ENCODE results near the gene KCNQ1. TPM values are rescaled to one million over a fixed set of nuclear protein-coding genes. Genes with fewer than 3 reads are reported as not detected.

KCNQ1 gene
- total RNA-seq, 2 experiments from 2014 or later: 20.4 to 24.3 TPM

DNA sequence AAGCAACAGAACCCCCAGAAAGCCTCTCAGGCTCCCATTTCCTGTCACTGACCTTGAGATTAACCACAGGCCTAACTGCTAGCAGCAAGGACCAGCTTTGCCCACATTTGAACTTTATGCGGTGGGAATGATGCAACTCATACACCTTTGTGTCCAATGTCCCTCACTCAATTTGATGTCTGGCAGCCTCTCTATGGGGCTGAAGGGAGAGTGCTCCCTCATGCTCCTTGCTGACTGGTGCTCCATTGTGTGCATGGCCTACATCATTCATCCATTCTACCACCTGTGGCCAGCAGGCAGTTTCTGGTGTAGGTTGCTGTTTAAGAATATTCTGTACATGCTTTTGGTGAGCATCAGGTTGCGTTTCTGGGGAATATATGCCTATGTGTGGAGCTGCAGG, 223.1 kb downstream of the KCNQ1 start:
- no peak for DNase-seq
- ChIA-PET POLR2A (no interaction called here), CTCF (no interaction called here)
- no peaks in the 10 kb centered on the region for H3K36me3 Mint-ChIP-seq (ENCODE audit: low read depth)
- no peaks in the 10 kb centered on the region for H3K9me3 Mint-ChIP-seq
- H3K27ac Mint-ChIP-seq: no peak overlapping the region
- H3K4me1 Mint-ChIP-seq: no peaks in the 10 kb centered on the region
- no peak overlapping the region for H3K4me3 Mint-ChIP-seq
- H3K27me3 Mint-ChIP-seq: no peaks in the 10 kb centered on the region

DNA sequence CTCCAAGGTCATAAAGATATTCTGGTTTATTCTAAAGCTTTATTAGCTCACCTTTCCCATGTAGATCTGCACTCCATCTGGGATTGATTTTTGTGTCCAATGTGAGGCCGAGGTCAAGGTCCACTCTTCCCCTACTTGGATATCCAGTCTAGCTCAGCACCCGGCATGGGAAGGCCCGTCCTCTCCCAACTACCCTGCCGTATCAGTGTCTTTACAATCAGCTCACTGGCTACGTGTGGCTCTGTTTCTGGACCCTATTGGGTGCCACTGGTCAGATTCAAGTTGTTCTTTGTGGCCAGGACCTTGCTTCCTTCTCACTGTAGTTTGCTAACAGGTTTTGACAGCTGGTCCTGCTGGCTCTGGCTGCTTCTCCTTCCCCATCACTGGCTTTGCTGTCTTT, 224.1 kb downstream of the KCNQ1 start:
- DNase-seq: no peak
- Mint-ChIP-seq H3K4me3 (no peak overlapping the region), H3K27me3 (no peaks in the 10 kb centered on the region), H3K27ac (no peak overlapping the region), H3K9me3 (no peaks in the 10 kb centered on the region), H3K4me1 (no peaks in the 10 kb centered on the region), H3K36me3 (ENCODE audit: low read depth) (no peaks in the 10 kb centered on the region)
- POLR2A ChIA-PET: no interaction called here
- CTCF ChIA-PET: interaction anchor here (0.7 kb wide), 1 partner anchor 80 kb away, joined by 4 read pairs; no protein-coding TSS in a partner anchor

DNA sequence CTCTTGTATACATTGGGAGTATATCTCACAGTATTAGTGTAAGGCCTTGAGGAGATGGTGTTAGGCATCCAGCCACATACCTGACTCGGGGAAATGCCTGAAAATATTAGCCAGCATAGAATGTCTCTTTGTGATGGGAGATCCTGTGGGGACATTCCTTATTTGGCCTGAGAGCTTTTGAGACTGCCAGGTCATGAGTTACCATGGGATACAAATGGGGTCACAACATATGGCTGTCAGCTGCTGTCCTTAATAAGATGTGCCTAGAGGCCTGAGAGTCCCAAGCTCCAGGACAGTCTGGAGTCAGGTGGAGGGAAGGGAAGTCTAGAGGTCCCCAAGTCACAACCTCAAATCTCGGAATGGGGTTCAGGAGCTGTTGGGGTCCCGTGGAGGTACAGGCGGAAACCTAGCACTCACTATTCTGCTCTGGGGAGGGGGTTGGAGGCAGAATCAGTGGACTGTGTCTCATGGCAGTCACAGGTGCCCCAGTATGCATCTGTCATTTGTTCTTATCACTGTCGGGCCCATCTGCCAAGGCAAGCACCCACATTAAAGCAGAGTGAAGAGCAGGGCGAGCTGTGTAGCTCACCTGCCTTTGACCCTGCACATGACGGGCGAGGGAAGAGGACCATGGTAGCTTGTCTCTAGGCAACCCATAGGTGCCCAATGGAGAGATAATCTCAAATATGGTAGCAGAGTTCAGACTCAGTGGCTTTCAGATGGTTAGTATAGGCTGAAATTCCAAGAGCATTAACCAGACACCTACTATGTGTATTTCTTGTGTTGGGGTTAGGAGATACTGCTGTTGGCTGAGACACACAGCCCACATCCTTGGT, 225.0 kb downstream of the KCNQ1 start:
- DNase-seq: no peak
- H3K36me3 Mint-ChIP-seq (ENCODE audit: low read depth): no peaks in the 10 kb centered on the region
- H3K27me3 Mint-ChIP-seq: no peaks in the 10 kb centered on the region
- no peaks in the 10 kb centered on the region for H3K4me1 Mint-ChIP-seq
- no peak overlapping the region for H3K4me3 Mint-ChIP-seq
- CTCF ChIA-PET: no interaction called here
- H3K9me3 Mint-ChIP-seq: no peaks in the 10 kb centered on the region
- POLR2A ChIA-PET: no interaction called here
- no peak overlapping the region for H3K27ac Mint-ChIP-seq

DNA sequence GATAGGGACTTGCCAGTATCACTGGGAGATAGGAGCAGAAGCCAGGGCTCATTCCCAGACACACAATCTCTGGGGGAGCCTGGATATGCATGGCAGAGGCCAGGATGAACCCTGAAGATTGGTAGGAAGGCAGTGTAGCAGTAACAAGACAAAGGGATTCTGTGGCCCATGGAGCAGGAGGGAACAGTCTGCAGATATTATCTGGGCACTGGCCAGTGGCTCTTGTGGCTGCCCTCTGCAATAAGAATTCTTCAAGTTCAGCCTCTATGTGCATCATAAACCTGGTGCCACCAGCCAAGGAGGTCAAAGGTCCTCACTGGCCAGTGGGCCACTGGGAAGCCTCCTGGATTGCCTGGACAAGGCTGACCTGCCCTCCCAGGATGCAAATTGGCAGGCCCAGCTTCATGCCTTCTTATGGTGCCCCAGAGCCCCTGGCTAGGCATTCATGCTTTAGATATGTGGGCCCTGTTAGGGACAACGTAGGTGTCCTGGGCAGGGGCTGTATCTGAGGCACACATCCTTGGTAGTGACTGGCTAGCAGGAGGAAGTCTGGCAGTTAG, 225.8 kb downstream of the KCNQ1 start:
- H3K9me3 Mint-ChIP-seq: no peaks in the 10 kb centered on the region
- no peak for DNase-seq
- H3K27ac Mint-ChIP-seq: no peak overlapping the region

DNA sequence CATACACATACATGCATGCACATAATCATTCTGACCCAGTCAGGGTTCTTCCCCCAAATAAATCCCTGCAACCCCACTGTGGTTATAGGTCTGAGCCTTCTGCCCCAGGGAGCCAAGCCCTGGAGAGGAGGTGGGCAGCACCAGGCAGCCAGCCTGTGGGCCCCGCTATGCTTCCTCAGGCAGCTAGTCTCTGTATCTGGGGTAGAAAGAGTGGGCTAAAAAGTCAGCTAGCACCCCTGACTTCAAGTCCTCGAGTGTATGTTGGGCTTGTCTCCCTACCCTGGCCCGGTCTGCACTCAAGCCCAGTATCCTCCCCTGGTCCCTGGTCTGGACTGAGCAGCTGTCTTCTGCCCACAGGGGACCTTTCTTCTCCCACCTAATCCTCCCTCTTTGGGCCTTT, 226.9 kb downstream of the KCNQ1 start:
- H3K36me3 Mint-ChIP-seq (ENCODE audit: low read depth): no peaks in the 10 kb centered on the region
- ChIA-PET CTCF (interaction anchor here (1.2 kb wide), 1 partner anchor 10 kb away, joined by 5 read pairs; no protein-coding TSS in a partner anchor), POLR2A (no interaction called here)
- H3K9me3 Mint-ChIP-seq: no peaks in the 10 kb centered on the region
- no peak overlapping the region for H3K4me3 Mint-ChIP-seq
- no peaks in the 10 kb centered on the region for H3K27me3 Mint-ChIP-seq
- H3K27ac Mint-ChIP-seq: no peak overlapping the region
- no peak for DNase-seq
- H3K4me1 Mint-ChIP-seq: no peaks in the 10 kb centered on the region

More for the DNA sequence above, 225.8 kb downstream of the KCNQ1 start:
- H3K27me3 Mint-ChIP-seq: no peaks in the 10 kb centered on the region
- H3K4me1 Mint-ChIP-seq: no peaks in the 10 kb centered on the region
- ChIA-PET CTCF (no interaction called here), POLR2A (no interaction called here)
- no peak overlapping the region for H3K4me3 Mint-ChIP-seq
- H3K36me3 Mint-ChIP-seq (ENCODE audit: low read depth): no peaks in the 10 kb centered on the region

DNA sequence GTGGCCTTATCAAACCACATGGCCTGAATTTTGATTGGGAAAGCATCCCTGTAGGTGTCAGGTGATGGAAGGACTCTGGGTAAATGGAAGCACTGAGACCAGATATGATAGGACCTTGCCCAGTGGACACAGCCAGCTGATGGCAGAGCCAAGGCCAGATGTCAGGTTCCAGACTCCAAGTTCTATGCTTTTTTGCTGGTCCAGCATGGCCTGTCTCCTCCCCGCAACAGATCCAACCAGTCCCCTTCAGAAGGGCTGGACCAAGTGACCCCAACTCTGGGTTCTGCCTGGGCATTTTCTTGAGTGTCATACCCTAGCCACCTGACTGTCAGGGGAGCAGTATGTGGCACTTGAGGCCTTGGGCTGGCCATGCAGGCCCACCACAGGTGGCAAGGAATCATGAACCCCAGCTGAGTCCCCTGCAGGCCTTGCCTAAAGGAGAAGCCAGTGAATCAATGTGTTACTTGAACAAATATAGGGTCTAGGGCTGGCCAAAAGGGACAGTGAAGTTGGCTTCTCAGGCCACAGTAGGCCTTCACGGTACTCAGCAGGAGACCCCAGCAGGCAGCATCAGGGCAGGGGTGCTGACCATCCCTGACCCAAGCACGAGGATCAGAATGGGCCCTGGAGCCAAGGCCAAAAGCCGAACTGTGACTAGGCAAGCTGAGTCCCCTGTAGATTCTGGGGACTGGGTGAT, 227.9 kb downstream of the KCNQ1 start:
- Mint-ChIP-seq H3K4me1 (no peaks in the 10 kb centered on the region), H3K4me3 (no peak overlapping the region), H3K27ac (no peak overlapping the region), H3K36me3 (ENCODE audit: low read depth) (no peaks in the 10 kb centered on the region), H3K9me3 (no peaks in the 10 kb centered on the region), H3K27me3 (no peaks in the 10 kb centered on the region)
- CTCF ChIA-PET: interaction anchor here (1.2 kb wide), 2 partner anchors 9 to 12 kb away, joined by 3 to 5 read pairs; no protein-coding TSS in a partner anchor
- POLR2A ChIA-PET: no interaction called here
- no peak for DNase-seq

DNA sequence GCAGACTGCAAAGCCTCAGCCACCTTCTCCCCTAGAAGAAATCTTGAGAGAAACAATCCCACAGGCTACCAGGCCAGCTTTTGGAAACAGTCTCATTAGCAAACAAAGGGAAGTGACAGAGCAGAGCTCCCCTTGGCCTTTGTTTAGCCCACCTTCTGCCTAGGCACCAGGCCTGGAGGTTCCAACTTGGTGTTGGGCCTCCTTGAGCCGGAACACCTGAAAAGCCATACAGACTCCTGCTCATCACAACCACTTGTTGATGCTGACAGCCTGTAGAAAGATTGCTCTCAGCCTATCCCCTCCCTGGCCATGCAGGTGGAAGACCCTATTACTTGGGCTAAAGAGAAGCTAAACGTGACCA, 228.4 kb downstream of the KCNQ1 start:
- ChIA-PET POLR2A (no interaction called here), CTCF (interaction anchor here (0.6 to 1.2 kb wide), 2 partner anchors 13 to 118 kb away, joined by 3 read pairs; no protein-coding TSS in a partner anchor)
- Mint-ChIP-seq H3K4me3 (no peak overlapping the region), H3K4me1 (no peaks in the 10 kb centered on the region), H3K36me3 (ENCODE audit: low read depth) (no peaks in the 10 kb centered on the region), H3K27me3 (no peaks in the 10 kb centered on the region), H3K9me3 (no peaks in the 10 kb centered on the region), H3K27ac (no peak overlapping the region)
- no peak for DNase-seq

DNA sequence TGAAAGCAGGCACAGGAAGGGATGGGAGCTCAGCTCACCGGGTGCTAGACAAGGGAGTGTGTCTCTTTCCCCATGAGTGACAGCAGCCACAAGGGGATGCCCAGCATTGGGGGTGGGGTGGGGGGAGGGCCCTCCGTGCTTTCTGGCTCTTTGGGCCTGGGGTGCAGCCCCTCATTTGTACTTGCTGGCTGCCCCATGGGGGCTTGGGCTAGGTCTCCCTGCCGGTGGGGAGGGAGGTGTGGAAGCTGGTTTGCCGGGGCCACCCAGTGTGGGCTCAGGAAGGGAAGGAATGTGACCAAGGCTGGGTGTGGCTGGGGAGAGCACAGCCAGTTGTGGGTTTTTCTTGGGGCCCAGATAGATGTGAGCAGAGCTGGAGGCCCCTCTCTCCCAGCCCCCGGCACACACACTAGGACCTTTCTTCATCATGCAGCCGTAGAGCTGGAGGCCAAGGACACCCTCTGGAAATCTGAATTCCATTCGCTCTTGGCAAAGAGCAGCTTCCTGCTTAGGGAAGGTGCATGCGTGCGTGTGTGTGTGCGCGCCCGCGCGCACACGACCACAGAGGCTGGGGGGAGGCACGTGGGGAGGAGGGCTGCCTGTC, 229.2 kb downstream of the KCNQ1 start:
- POLR2A ChIA-PET: no interaction called here
- DNase-seq: no peak
- H3K9me3 Mint-ChIP-seq: no peaks in the 10 kb centered on the region
- no peaks in the 10 kb centered on the region for H3K36me3 Mint-ChIP-seq (ENCODE audit: low read depth)
- no peak overlapping the region for H3K27ac Mint-ChIP-seq
- no peaks in the 10 kb centered on the region for H3K27me3 Mint-ChIP-seq
- CTCF ChIA-PET: interaction anchor here (1.0 to 1.2 kb wide), 3 partner anchors 10 to 17 kb away, joined by 3 to 4 read pairs (median 3); no protein-coding TSS in a partner anchor
- no peak overlapping the region for H3K4me3 Mint-ChIP-seq
- no peaks in the 10 kb centered on the region for H3K4me1 Mint-ChIP-seq

DNA sequence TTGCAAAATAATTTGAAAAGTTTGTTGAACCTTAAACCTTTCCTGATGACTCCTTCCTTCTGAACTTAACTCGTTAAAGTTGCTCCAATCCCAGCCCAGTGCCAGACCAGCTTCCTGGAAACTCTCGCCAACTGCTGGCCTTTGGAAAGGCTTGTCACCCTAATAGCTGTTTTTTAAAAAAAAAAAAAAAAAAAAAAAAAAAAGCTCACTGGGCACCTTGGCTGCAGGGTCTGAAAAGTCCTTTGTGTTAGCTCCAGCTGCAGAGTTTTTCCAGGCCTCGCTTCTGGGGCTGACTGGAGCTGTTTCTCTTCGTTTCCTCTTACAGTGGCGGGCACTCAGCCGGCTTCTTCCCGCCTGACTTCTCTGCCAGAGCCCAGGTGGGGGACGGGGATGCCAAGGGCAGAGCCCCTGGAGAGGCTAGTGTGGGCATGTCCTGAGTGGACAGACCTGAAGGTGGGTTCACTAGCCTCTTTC, 229.9 kb downstream of the KCNQ1 start:
- ChIA-PET POLR2A (no interaction called here), CTCF (interaction anchor here (1.0 to 1.2 kb wide), 2 partner anchors 9 to 17 kb away, joined by 3 to 4 read pairs; no protein-coding TSS in a partner anchor)
- Mint-ChIP-seq H3K27ac (no peak overlapping the region), H3K9me3 (no peaks in the 10 kb centered on the region), H3K4me3 (no peak overlapping the region), H3K36me3 (ENCODE audit: low read depth) (no peaks in the 10 kb centered on the region), H3K27me3 (no peaks in the 10 kb centered on the region), H3K4me1 (no peaks in the 10 kb centered on the region)
- DNase-seq: no peak

DNA sequence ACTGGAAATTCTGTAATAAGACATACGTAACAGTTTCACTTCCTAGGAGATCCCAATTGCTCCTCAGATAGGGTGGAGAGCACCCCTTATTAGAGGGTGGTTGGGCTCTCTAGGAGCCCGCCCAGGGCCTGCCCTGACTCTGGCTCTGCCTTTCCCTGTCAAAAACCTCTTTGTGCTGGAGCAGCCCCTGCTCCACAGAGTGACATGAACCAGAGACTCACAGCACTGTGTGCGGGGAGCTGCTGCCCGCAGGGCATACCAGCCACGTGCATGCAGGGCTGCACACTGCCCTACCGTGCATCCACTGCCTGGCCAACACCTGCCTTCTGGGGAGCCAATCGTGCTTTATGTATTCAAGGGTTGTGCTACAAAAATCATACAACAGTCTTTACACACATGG, 230.7 kb downstream of the KCNQ1 start:
- CTCF ChIA-PET: no interaction called here
- H3K27me3 Mint-ChIP-seq: no peaks in the 10 kb centered on the region
- H3K4me1 Mint-ChIP-seq: no peaks in the 10 kb centered on the region
- no peak for DNase-seq
- H3K27ac Mint-ChIP-seq: no peak overlapping the region
- POLR2A ChIA-PET: no interaction called here
- no peaks in the 10 kb centered on the region for H3K36me3 Mint-ChIP-seq (ENCODE audit: low read depth)
- no peaks in the 10 kb centered on the region for H3K9me3 Mint-ChIP-seq
- H3K4me3 Mint-ChIP-seq: no peak overlapping the region

DNA sequence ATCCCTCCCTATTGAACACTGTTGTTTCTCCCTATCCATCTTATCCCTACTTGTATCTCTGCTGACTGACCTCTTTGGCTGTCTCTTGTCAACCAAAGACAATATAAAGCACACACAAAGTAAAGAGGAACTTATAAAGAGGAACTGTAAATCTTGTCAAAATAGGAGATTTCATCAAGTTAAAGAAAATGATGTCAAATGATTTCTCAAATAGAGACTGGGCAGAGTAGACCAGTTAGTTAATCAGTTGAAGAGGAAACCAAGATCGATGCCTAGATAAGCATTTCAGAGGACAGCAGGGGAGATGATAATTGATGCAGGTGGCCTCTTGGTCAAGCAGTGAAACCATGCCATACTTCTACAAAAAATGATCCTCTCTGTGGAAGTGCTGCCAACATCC, 232.3 kb downstream of the KCNQ1 start:
- no peak overlapping the region for H3K4me3 Mint-ChIP-seq
- H3K36me3 Mint-ChIP-seq (ENCODE audit: low read depth): no peaks in the 10 kb centered on the region
- H3K27me3 Mint-ChIP-seq: no peaks in the 10 kb centered on the region
- ChIA-PET CTCF (no interaction called here), POLR2A (no interaction called here)
- H3K9me3 Mint-ChIP-seq: no peaks in the 10 kb centered on the region
- no peak for DNase-seq
- peaks cover 4% of the 10 kb centered on the region for H3K4me1 Mint-ChIP-seq
- H3K27ac Mint-ChIP-seq: no peak overlapping the region

DNA sequence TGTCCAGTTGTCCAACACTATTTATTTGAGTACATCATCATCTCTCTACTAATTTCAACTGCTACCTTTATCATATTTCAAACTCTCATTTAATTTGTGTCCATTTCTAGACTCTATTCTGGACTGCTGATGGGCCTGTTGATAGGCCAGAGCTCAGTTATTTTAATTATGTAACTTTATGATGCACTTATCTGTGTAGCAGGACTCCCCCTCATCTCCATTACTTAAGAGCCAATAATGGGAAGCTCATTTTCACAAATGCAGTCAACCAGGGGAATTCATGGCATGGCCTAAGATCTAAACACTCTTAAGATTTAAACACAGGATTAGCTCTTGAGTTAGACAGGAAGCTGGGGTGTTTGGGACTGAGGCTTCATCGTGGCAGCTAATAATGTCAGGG, 233.6 kb downstream of the KCNQ1 start:
- no peaks in the 10 kb centered on the region for H3K27me3 Mint-ChIP-seq
- H3K36me3 Mint-ChIP-seq (ENCODE audit: low read depth): no peaks in the 10 kb centered on the region
- peaks cover 4% of the 10 kb centered on the region for H3K4me1 Mint-ChIP-seq
- no peak overlapping the region for H3K27ac Mint-ChIP-seq
- CTCF ChIA-PET: interaction anchor here (0.7 kb wide), 1 partner anchor 17 kb away, joined by 3 read pairs; no protein-coding TSS in a partner anchor
- POLR2A ChIA-PET: no interaction called here
- H3K4me3 Mint-ChIP-seq: no peak overlapping the region
- H3K9me3 Mint-ChIP-seq: no peaks in the 10 kb centered on the region
- no peak for DNase-seq

All from activated CD4-positive, alpha-beta T cell treated with anti-CD3 and anti-CD28 coated beads, Interleukin-2, amount 10 ng/mL, durations not matched to agents 7 days and 5 days (primary cell).